ENCODE data around the gene RADX.

GRCh38 chrX:106672527-106672926 lies 60.7 kb downstream of the RADX start:
- TF ChIP-seq, protein P1, sequence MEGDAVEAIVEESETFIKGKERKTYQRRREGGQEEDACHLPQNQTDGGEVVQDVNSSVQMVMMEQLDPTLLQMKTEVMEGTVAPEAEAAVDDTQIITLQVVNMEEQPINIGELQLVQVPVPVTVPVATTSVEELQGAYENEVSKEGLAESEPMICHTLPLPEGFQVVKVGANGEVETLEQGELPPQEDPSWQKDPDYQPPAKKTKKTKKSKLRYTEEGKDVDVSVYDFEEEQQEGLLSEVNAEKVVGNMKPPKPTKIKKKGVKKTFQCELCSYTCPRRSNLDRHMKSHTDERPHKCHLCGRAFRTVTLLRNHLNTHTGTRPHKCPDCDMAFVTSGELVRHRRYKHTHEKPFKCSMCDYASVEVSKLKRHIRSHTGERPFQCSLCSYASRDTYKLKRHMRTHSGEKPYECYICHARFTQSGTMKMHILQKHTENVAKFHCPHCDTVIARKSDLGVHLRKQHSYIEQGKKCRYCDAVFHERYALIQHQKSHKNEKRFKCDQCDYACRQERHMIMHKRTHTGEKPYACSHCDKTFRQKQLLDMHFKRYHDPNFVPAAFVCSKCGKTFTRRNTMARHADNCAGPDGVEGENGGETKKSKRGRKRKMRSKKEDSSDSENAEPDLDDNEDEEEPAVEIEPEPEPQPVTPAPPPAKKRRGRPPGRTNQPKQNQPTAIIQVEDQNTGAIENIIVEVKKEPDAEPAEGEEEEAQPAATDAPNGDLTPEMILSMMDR (IDR thresholded peaks at IDR 0.05; ENCODE audit: extremely low read depth in 1 of 2, insufficient read depth in 1 of 2, low read depth in 1 of 2, low read length in 2 of 2): no peak
- TF ChIP-seq EZH2 (IDR thresholded peaks at IDR 0.05; ENCODE audit: borderline replicate concordance, low read depth, low read length, severe bottlenecking): no peak
- no peak for TF ChIP-seq POLR2A (IDR thresholded peaks at IDR 0.05; ENCODE audit: low read depth, low read length)
- no peak for TF ChIP-seq POLR2AphosphoS5 (IDR thresholded peaks at IDR 0.05; ENCODE audit: insufficient read depth, low read depth, low read length)
- no peak for TF ChIP-seq MYC (IDR thresholded peaks at IDR 0.05; ENCODE audit: low read depth, low read length)
- no peak for TF ChIP-seq GATA2 (IDR thresholded peaks at IDR 0.05; ENCODE audit: insufficient read depth, insufficient read length, low read depth, low read length)
- TF ChIP-seq JUN (IDR thresholded peaks at IDR 0.05; ENCODE audit: borderline replicate concordance, insufficient read depth, insufficient read length, low read depth): no peak

Measured in endothelial cell of umbilical vein (primary cell).